Pancreas (tissue), 10 donors: ENCODE results near the gene PSTPIP2. TPM values are rescaled to one million over a fixed set of nuclear protein-coding genes. Genes with fewer than 3 reads are reported as not detected.

Experiments used
- ATAC-seq, 4 donors: fragments of 200-7000 bp; cut with Tn5 transposase; one replicate each; pipeline versions ENCODE4 v1.8.0 to v1.9.1; 2020; ENCODE audit warnings: mild to moderate bottlenecking in 4 of 4, moderate library complexity in 4 of 4
- DNase-seq, 6 donors: peaks; one replicate each; pipeline ENCODE4 v3.0.0-alpha.2; 2020
- FAIRE-seq: peaks from 2 replicates; lab custom pipeline; 2012; peaks lifted over from hg19 to GRCh38; lab: Jason Lieb, UNC
- H3K27ac ChIP-seq, 4 donors: fragments of 200-600 bp; sonication (generic); 1 replicate in 3 of 4; 2 replicates in 1 of 4; pipeline versions ENCODE4 v1.5.0 to v1.8.0; 2020
- H3K27me3 ChIP-seq, 4 donors: fragments of 200-600 bp; one replicate each; pipeline ENCODE4 v1.8.0; 2021
- H3K36me3 ChIP-seq, 3 donors: fragments of 200-600 bp; sonication (generic) in 1 of 3; one replicate each; pipeline versions ENCODE4 v1.5.0 to v1.8.0; 2020 to 2021
- H3K4me1 ChIP-seq, 3 donors: fragments of 200-600 bp; one replicate each; pipeline ENCODE4 v1.8.0; 2021
- H3K4me3 ChIP-seq, 4 donors: fragments of 200-600 bp; sonication (generic) in 2 of 4; one replicate each; pipeline versions ENCODE4 v1.5.0 to v1.8.0; 2020 to 2021
- H3K9me3 ChIP-seq, 4 donors: fragments of 200-600 bp; one replicate each; pipeline ENCODE4 v1.8.0; 2021
- CTCF ChIP-seq, 4 donors: fragments of 200-600 bp; sonication (generic) in 3 of 4; IDR thresholded peaks; one replicate each; pipeline versions ENCODE4 v1.5.0 to v1.8.0; 2021; ENCODE audit warnings: antibody characterized with exemption in 4 of 4
- WGBS, 2 donors: extraction: QIAGEN DNeasy Blood & Tissue Kit; methylation state at CpG; one replicate each; pipeline ENCODE4 v1.1.7; 2013; 5-methylcytosine and 5-hydroxymethylcytosine counted together
- intact Hi-C, 3 donors: fragments of 100-400 bp; cut with DNase I; formaldehyde crosslinking; loops; one replicate each; pipeline versions ENCODE4 v1.11.1 to v1.14.2; 2022
- polyA plus RNA-seq, 2 donors: library from polyadenylated mRNA; stranded (reverse); fragments of 200-250 nt; gene quantifications; one replicate each; pipeline ENCODE4 v1.2.3, GENCODE V29; 2013
- total RNA-seq, 6 donors: library from RNA; stranded (reverse); fragmentation: NEBNext Ultra II Directional in 4 of 6; extraction: Animal tissue kit (Norgen Biotek cat#: 25700) in 4 of 6; gene quantifications; one replicate each; pipeline versions ENCODE4 v1.2.1 to v1.2.4, GENCODE V29; 2021 to 2023
- donor health status: healthy with polysubstance abuse.
- donor health status: DM: no; HTN: no; CAD: no; lungs with moderate emphysema.
- donor health status: DM: no; HTN: no; CAD: no.
- donor health status: control.
- donor health status: control.
- donor health status: Bipolar disorder and iron deficiency.
- donor health status: DM: yes; HTN: yes; CAD: no.
- donor health status: DM: no; HTN: no; CAD: no.
- donor health status: DM: no; HTN: no; CAD: no.
- donor health status: DM: yes; HTN: yes; CAD: no.

Gene PSTPIP2
- total and polyA plus RNA-seq, 8 donors, result 2.0 to 8.5 (median 2.4) TPM

GRCh38 chr18:46104128-46104911, 32.3 kb upstream of the PSTPIP2 start, which contains the start of gene HAUS1:
HAUS1 (plus strand) TSS chr18:46104385; CDS start chr18:46104412, 27 bp downstream.
- WGBS, 2 donors, result 0 to 1% methylated on average over 55 to 57 of the region's 57 CpGs
- DNase-seq (peak; percentile 89 to 97 (median 93)), FAIRE-seq (no peak), ATAC-seq (peak; percentile 99)
- intact Hi-C loops, result no loop called here
- Histone ChIP-seq H3K27me3 (no peaks in the 10 kb centered on the region), H3K36me3 (no peaks in the 10 kb centered on the region), H3K27ac (peak within 1 kb of the TSS; percentile 35 to 70 (median 52)), H3K4me1 (peaks cover 0 to 4% (median 0%) of the 10 kb centered on the region in 3 donors), H3K9me3 (no peaks in the 10 kb centered on the region), H3K4me3 (peak within 1 kb of the TSS; percentile 58 to 94 (median 81))
- no peak for TF ChIP-seq CTCF (IDR thresholded peaks at IDR 0.05)

DNA sequence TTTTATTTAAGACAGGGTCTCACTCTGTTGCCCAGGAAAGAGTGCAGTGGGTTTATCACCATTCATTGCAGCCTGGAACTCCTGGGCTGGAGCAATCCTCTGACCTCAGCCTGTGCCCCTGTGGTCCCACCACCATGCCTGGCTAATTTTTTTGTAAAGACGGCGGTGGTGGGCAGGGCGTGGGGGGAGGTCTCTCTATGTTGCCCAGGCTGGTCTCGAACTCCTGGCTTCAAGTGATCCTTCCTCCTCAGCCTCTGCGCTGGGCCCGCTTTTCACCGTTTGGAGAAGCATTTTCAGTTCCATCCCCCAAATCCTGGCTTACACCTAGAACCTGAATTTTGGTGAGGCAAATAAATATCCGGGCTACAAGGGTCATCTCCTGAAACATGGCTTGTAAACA, 27.4 kb upstream of the PSTPIP2 start:
- TF ChIP-seq CTCF (IDR thresholded peaks at IDR 0.05), result no peak
- DNase-seq (no peak), FAIRE-seq (no peak), ATAC-seq (no peak)
- Histone ChIP-seq H3K9me3 (no peaks in the 10 kb centered on the region), H3K27ac (no peak overlapping the region), H3K4me3 (no peak overlapping the region), H3K4me1 (peaks cover 0 to 9% (median 5%) of the 10 kb centered on the region in 3 donors), H3K27me3 (no peaks in the 10 kb centered on the region), H3K36me3 (no peaks in the 10 kb centered on the region)
- WGBS, 2 donors, result 92 to 94% methylated on average over 8 of the region's 8 CpGs
- intact Hi-C loops, result no loop called here

- H3K4me3 ChIP-seq, result peak overlapping the region; percentile 72 to 99 (median 85)
Measured at GRCh38 chr18:46098616-46098933, 26.5 kb upstream of the PSTPIP2 start.

GRCh38 chr18:46097801-46098615, 25.9 kb upstream of the PSTPIP2 start, which contains the start of gene ATP5F1A:
ATP5F1A (minus strand) TSS chr18:46098296; CDS start chr18:46098231, 65 bp downstream.
- DNase-seq (peak; percentile 81 to 91 (median 89)), ATAC-seq (peak; percentile 92 to 98 (median 94)), FAIRE-seq (no peak)
- H3K9me3 ChIP-seq, result no peaks in the 10 kb centered on the region
- intact Hi-C loops, result no loop called here
- peaks cover 0 to 9% (median 5%) of the 10 kb centered on the region in 3 donors for H3K4me1 ChIP-seq
- H3K4me3 ChIP-seq, result peak within 1 kb of the TSS; percentile 72 to 99 (median 85)
- peak within 1 kb of the TSS; percentile 61 to 92 (median 86) for H3K27ac ChIP-seq
- no peaks in the 10 kb centered on the region for H3K27me3 ChIP-seq
- 0% methylated on average over 45 to 53 of the region's 53 CpGs for WGBS, 2 donors
- H3K36me3 ChIP-seq, result peaks cover 0 to 7% (median 0%) of the 10 kb centered on the region in 3 donors
- TF ChIP-seq CTCF (IDR thresholded peaks at IDR 0.05), result no peak

More at GRCh38 chr18:46098616-46098933, 26.5 kb upstream of the PSTPIP2 start:
- Histone ChIP-seq H3K9me3 (no peaks in the 10 kb centered on the region), H3K27me3 (no peaks in the 10 kb centered on the region), H3K27ac (peak overlapping the region; percentile 61 to 92 (median 86)), H3K36me3 (peaks cover 0 to 1% (median 0%) of the 10 kb centered on the region in 3 donors), H3K4me1 (peaks cover 0 to 9% (median 5%) of the 10 kb centered on the region in 3 donors)
- no peak for TF ChIP-seq CTCF (IDR thresholded peaks at IDR 0.05)
- DNase-seq (no peak), ATAC-seq (no peak), FAIRE-seq (no peak)
- intact Hi-C loops, result no loop called here
- 14 to 15% methylated on average over 16 of the region's 16 CpGs for WGBS, 2 donors
